ENCODE results near the gene AFF3.

- TF ChIP-seq CTCF (IDR thresholded peaks at IDR 0.05) (no peak), EP300 (IDR thresholded peaks at IDR 0.05; ENCODE audit: low read depth) (no peak)
Measured at GRCh38 chr2:99507937-99508818, 634.2 kb downstream of the AFF3 start.
